Gastroesophageal sphincter (tissue), 4 donors: ENCODE measurements around the gene ADAM8. TPM values are rescaled to one million over a fixed set of nuclear protein-coding genes. Genes with fewer than 3 reads are reported as not detected.

ENCODE experiments used
- ATAC-seq: fragments of 150-250 bp; one replicate; pipeline ENCODE4 v1.9.1; 2016; ENCODE audit warnings: mild to moderate bottlenecking, moderate library complexity
- H3K27ac ChIP-seq, 4 donors: fragments of 200-600 bp; sonication (generic) in 3 of 4; 1 replicate in 3 of 4; 2 replicates in 1 of 4; pipeline ENCODE4 v1.5.1; 2016 to 2019
- H3K27me3 ChIP-seq: fragments of 200-600 bp; sonication (generic); one replicate; pipeline ENCODE4 v1.5.1; 2019
- H3K36me3 ChIP-seq, 2 donors: fragments of 200-600 bp; sonication (generic); one replicate each; pipeline ENCODE4 v1.5.1; 2019; ENCODE audit warnings: control low read depth in 1 of 2
- H3K4me1 ChIP-seq, 3 donors: fragments of 200-600 bp; sonication (generic); 1 replicate in 2 of 3; 2 replicates in 1 of 3; pipeline ENCODE4 v1.5.1; 2016 to 2019; ENCODE audit warnings: control low read depth in 2 of 3
- H3K4me3 ChIP-seq, 2 donors: fragments of 200-600 bp; sonication (generic); one replicate each; pipeline ENCODE4 v1.5.1; 2019; ENCODE audit warnings: mild to moderate bottlenecking in 1 of 2, moderate library complexity in 1 of 2
- H3K9me3 ChIP-seq, 3 donors: fragments of 200-600 bp; sonication (generic); one replicate each; pipeline ENCODE4 v1.5.1; 2017 to 2019; ENCODE audit warnings: control low read depth in 2 of 3
- CTCF ChIP-seq, 4 experiments: fragments of 200-600 bp in 2 of 4; fragments of 450-650 bp in 2 of 4; sonication (generic) in 1 of 4; IDR thresholded peaks; one replicate each; pipeline ENCODE4 v1.5.1; 2017 to 2019; ENCODE audit warnings: antibody characterized with exemption in 4 of 4, mild to moderate bottlenecking in 2 of 4, moderate library complexity in 2 of 4
- EP300 ChIP-seq: sonication (generic); formaldehyde crosslinking; IDR thresholded peaks from one replicate; pipeline ENCODE4 v1.6.1; 2017; ENCODE audit warnings: antibody characterized with exemption, mild to moderate bottlenecking
- POLR2A ChIP-seq, 2 donors: fragments of 450-650 bp; IDR thresholded peaks; one replicate each; pipeline ENCODE4 v1.6.1; 2017; ENCODE audit warnings: antibody characterized with exemption in 2 of 2, mild to moderate bottlenecking in 2 of 2, moderate library complexity in 1 of 2
- POLR2AphosphoS5 ChIP-seq: sonication (generic); formaldehyde crosslinking; IDR thresholded peaks from one replicate; pipeline ENCODE4 v1.6.1; 2017; ENCODE audit warnings: antibody characterized with exemption
- WGBS, 2 donors: methylation state at CpG; one replicate each; pipeline ENCODE4 v1.1.5; 2018; ENCODE audit warnings: low coverage in 1 of 2; 5-methylcytosine and 5-hydroxymethylcytosine counted together
- total RNA-seq, 4 donors: library from RNA; depleted of rRNA; stranded (reverse); fragments of >200 nt; gene quantifications; one replicate each; pipeline ENCODE4 v1.1.0, GENCODE V29; 2016

ADAM8 gene
- total RNA-seq, 4 donors from 2014 or later: 2.0 to 6.6 (median 3.3) TPM

DNA sequence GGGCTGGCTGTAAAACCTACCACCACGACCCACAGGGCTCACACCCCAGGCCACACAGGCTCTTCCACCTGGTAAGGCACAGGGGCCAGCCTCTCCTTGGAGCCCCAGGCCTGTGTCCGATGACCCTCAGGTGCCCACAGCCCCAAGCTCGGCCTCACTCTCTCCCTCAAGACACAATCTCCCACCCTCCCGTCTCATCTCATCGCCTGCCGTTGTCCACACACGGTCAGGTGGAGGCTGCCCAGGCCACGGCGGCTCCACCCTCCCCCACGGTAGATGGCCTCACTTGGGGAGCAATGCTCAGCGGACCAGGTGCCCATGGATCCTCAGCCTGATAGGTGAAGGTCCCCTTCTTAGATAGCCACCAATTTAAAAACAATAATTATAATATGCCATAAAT, 55.3 kb downstream of the ADAM8 start:
- TF ChIP-seq CTCF (IDR thresholded peaks at IDR 0.05) (no peak), POLR2A (IDR thresholded peaks at IDR 0.05) (no peak), EP300 (no peak), POLR2AphosphoS5 (no peak)
- 76% methylated on average over 5 of the region's 11 CpGs; no CpG with 5 or more reads in 1 of the 2 donors for WGBS, 2 donors

GRCh38 chr10:133219782-133220181, 56.9 kb downstream of the ADAM8 start:
- ATAC-seq: no peak
- 0% methylated on average over 1 of the region's 28 CpGs; no CpG with 5 or more reads in 1 of the 2 donors for WGBS, 2 donors
- H3K4me3 ChIP-seq: no peak overlapping the region
- H3K36me3 ChIP-seq: no peaks in the 10 kb centered on the region
- H3K4me1 ChIP-seq: no peaks in the 10 kb centered on the region
- H3K27ac ChIP-seq: no peak overlapping the region
- peaks cover 39% of the 10 kb centered on the region for H3K27me3 ChIP-seq
- H3K9me3 ChIP-seq: no peaks in the 10 kb centered on the region
- TF ChIP-seq POLR2A (IDR thresholded peaks at IDR 0.05): no peak
- no peak for TF ChIP-seq CTCF (IDR thresholded peaks at IDR 0.05)
- TF ChIP-seq POLR2AphosphoS5: no peak
- TF ChIP-seq EP300: no peak

More for the DNA sequence above, 55.3 kb downstream of the ADAM8 start:
- Histone ChIP-seq H3K4me3 (no peak overlapping the region), H3K36me3 (no peaks in the 10 kb centered on the region), H3K9me3 (no peaks in the 10 kb centered on the region), H3K4me1 (no peaks in the 10 kb centered on the region), H3K27me3 (peaks cover 42% of the 10 kb centered on the region), H3K27ac (no peak overlapping the region)
- no peak for ATAC-seq

DNA sequence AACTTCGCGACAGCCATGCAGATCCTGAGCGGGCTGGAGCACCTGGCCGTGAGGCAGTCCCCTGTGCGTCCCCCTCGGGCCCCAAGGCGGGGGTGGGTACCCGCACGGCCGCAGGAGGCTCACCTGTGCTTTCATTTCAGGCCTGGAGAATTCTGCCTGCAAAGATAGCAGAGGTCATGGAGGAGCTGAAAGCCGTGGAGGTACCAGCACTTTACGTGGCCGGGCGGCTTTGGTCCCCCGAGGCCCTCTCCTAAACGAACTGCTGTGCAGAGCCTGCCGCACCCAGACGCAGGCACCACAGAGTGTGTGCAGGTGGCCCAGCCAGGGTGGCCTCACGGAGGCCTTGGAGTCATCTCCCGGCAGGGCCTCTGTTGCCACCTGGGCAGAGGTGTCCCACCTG, 57.8 kb downstream of the ADAM8 start:
- 73% methylated on average over 3 of the region's 20 CpGs; no CpG with 5 or more reads in 1 of the 2 donors for WGBS, 2 donors
- Histone ChIP-seq H3K36me3 (no peaks in the 10 kb centered on the region), H3K27me3 (peaks cover 48% of the 10 kb centered on the region), H3K4me3 (no peak overlapping the region), H3K9me3 (no peaks in the 10 kb centered on the region), H3K4me1 (no peaks in the 10 kb centered on the region), H3K27ac (no peak overlapping the region)
- no peak for ATAC-seq
- TF ChIP-seq CTCF (IDR thresholded peaks at IDR 0.05): no peak
- TF ChIP-seq EP300: no peak
- no peak for TF ChIP-seq POLR2A (IDR thresholded peaks at IDR 0.05)
- no peak for TF ChIP-seq POLR2AphosphoS5

GRCh38 chr10:133217800-133218589, 58.7 kb downstream of the ADAM8 start:
- WGBS, 2 donors: 87 to 90% methylated on average over 2 to 17 of the region's 25 CpGs
- TF ChIP-seq EP300: no peak
- TF ChIP-seq POLR2A (IDR thresholded peaks at IDR 0.05): no peak
- no peak for TF ChIP-seq CTCF (IDR thresholded peaks at IDR 0.05)
- no peak for TF ChIP-seq POLR2AphosphoS5
- H3K27ac ChIP-seq: no peak overlapping the region
- H3K4me1 ChIP-seq: no peaks in the 10 kb centered on the region
- no peak overlapping the region for H3K4me3 ChIP-seq
- no peaks in the 10 kb centered on the region for H3K9me3 ChIP-seq
- peaks cover 54% of the 10 kb centered on the region for H3K27me3 ChIP-seq
- no peak for ATAC-seq
- H3K36me3 ChIP-seq: no peaks in the 10 kb centered on the region

DNA sequence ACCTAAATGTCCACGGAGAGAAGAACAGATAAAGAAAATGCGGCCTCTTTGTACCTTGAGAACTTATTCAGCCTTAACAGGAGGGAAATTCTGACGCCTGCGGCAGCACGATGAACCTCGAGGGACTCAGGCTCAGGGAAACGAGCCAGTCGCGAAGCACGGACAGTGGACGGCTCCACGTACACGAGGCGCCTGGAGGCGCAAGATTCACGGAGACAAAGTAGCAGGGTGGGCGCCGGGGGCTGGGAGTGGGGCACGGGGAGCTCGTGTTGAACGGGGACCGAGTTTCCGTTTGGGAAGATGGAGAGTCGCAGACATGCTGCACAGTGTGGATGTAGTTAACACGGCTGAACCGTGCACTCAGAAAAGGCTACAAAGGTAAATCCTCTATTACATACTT, 59.9 kb downstream of the ADAM8 start:
- Histone ChIP-seq H3K4me3 (no peak overlapping the region), H3K27ac (no peak overlapping the region), H3K9me3 (no peaks in the 10 kb centered on the region), H3K36me3 (no peaks in the 10 kb centered on the region), H3K27me3 (peaks cover 65% of the 10 kb centered on the region), H3K4me1 (no peaks in the 10 kb centered on the region)
- no peak for ATAC-seq
- TF ChIP-seq POLR2AphosphoS5: no peak
- no peak for TF ChIP-seq POLR2A (IDR thresholded peaks at IDR 0.05)
- TF ChIP-seq CTCF (IDR thresholded peaks at IDR 0.05): no peak
- TF ChIP-seq EP300: no peak
- 83 to 90% methylated on average over 8 to 15 of the region's 26 CpGs for WGBS, 2 donors
